HEK293T (cell line): ENCODE measurements around the gene FARP1.

Experiments used
- BHLHE40 ChIP-seq: fragments of 450-650 bp; IDR thresholded peaks from 2 replicates; pipeline ENCODE4 v1.6.1; 2016; ENCODE audit warnings: mild to moderate bottlenecking, moderate library complexity, borderline replicate concordance
- ELF4 ChIP-seq: fragments of 450-650 bp; IDR thresholded peaks from 2 replicates; pipeline ENCODE4 v1.6.1; 2017; ENCODE audit warnings: antibody characterized with exemption
- FOXA1 ChIP-seq: fragments of 450-650 bp; IDR thresholded peaks from 2 replicates; pipeline ENCODE4 v1.6.1; 2016; ENCODE audit warnings: mild to moderate bottlenecking
- FOXK2 ChIP-seq: fragments of 450-650 bp; IDR thresholded peaks from 2 replicates; pipeline ENCODE4 v1.6.1; 2016; ENCODE audit warnings: mild to moderate bottlenecking
- PKNOX1 ChIP-seq: fragments of 450-650 bp; IDR thresholded peaks from 2 replicates; pipeline ENCODE4 v1.6.1; 2016
- SP1 ChIP-seq: fragments of 450-650 bp; IDR thresholded peaks from 2 replicates; pipeline ENCODE4 v1.6.1; 2017
- TARDBP ChIP-seq: fragments of 450-650 bp; IDR thresholded peaks from 2 replicates; pipeline ENCODE4 v1.6.1; 2016

GRCh38 chr13:98182589-98182988 is 39.7 kb downstream of the FARP1 start:
- no peak for TF ChIP-seq FOXA1
- TF ChIP-seq BHLHE40: no peak
- no peak for TF ChIP-seq ELF4
- no peak for TF ChIP-seq FOXK2
- TF ChIP-seq PKNOX1: no peak
- TF ChIP-seq SP1: no peak
- TF ChIP-seq TARDBP: no peak
